Stimulated activated CD4-positive, alpha-beta T cell treated with anti-CD3 and anti-CD28 coated beads, Interleukin-1b, Interleukin-23, amount 100 ng/mL, for 4 hours (primary cell): Measurements from ENCODE around the gene HPN.
"Not testable (repeated sequence)": the region's sequence is repeated elsewhere in the genome, so short reads cannot be mapped to it uniquely, and the experiment has no call there.

Source experiments
- DNase-seq, 2 donors: peaks; one replicate each; pipeline ENCODE4 v3.0.0-alpha.2; 2020; ENCODE audit warnings: low read depth in 2 of 2

HPN gene

DNA sequence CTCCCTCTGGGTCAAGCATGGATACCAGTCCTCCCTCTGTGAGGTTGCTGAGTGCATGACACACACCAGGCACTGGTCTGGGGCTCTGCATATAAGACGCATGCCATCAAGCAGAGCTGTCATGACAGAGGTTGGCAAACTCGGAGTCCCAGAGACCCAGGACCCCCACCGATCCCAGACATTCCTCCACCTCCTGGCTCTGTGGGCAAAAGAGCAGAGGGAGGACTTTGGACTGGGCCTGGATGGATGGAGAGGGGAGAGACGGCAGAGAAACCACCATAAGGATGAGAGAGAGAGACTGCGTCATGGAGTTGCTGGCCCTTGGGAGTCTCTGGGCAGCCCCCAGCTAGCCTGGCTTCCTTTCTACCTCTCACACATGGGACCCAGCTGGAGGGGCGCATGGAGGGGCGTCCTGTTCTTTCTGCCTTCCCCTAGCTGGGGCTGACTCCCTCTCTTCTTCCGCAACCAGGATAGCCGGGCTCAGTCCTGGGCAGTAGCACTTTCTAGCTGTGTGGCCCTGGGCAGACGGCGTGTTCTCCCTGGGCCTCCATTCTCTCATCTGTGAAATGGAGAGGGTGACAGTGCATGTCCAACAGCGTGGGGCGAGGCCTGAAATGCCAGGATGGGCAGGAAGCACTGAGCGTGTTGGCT is 1.6 kb downstream of the HPN start:
- DNase-seq = no peak

DNA sequence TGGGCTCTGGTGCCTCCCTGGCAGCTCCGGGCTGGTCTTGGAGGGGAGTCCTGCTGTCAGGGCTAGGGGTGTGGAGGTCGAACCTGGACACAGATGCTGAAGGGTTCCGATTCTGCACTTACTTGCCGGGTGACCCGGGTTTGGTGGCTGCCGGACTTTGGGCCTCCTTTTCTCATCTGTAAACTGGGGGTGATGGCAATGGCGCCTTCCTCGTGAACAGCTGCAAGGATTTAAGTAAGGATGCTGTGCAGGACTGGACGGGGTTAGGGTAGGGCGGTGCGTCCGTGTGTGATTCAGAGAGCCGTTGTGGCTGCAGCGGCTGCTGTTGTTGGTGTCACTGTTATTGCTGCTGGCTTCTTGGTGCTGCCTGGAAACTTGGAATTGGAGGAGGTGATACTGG is 2.4 kb downstream of the HPN start:
- DNase-seq = no peak

DNA sequence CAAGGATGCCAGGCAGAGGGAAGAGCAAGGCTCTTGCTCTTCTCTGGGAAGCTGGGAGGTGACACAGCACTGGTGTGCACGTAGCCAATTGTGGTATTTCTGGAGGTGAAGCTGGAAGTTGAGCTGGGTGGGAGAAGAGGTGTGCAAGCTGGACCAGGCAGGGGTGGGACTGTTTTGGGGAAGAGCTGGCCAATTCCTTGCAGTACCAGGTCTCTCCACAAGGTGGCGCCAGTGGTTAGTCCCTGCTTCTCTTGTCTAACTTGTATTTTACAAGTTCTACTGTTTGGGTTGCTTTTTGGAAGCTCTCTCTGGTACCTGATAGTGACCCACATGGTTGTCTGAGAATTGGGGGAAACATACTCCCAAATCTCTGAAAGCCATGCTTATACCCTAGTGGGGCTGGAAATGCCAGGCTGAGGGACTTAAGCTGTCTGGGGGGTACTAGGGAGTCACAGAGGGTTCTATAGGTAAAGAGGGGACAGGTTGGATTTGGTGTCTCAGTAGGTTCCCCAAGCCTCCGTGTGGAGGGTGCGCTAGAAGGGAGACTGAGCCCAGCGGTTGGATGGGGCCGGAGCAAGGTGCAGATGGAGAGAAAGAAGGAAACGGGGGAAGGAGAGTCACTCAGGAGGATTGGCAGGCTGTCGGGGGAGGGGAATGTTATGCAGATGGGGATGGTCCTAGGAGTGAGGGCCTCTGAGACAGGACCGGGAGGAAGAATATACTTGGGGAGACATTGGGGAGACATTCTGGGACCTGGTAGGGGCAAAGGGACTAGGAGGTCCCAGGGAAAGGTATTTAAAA is 3.0 kb downstream of the HPN start:
- peak; percentile 53 to 56 for DNase-seq

DNA sequence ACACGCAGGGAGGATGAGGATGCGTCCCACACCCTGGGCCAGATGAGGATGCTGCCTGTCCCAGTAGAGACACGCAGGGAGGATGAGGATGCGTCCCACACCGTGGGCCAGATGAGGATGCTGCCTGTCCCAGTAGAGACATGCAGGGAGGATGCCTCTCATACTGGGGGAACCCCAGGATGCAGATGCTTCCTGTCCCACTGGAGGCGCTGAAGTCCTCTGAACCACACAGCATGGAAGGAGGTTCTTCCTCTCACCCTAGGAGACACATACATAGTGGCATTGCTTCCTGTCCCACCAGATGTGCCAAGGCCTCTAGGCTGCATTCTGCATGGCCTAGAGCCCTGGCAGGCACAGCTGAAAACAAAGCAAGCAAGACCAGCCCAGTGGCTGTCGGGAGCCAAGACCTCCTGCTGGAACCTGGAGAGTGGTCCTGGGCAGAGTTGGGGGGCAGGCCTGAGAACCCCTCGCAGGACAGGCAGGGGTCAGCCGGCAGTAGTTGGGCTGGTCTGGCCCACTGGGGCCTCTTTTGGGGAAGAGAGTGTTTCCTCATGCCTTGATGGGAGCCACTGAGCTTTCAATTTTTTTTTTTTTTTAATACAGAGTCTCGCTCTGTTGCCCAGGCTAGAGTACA is 4.3 kb downstream of the HPN start:
- DNase-seq = no peak

DNA sequence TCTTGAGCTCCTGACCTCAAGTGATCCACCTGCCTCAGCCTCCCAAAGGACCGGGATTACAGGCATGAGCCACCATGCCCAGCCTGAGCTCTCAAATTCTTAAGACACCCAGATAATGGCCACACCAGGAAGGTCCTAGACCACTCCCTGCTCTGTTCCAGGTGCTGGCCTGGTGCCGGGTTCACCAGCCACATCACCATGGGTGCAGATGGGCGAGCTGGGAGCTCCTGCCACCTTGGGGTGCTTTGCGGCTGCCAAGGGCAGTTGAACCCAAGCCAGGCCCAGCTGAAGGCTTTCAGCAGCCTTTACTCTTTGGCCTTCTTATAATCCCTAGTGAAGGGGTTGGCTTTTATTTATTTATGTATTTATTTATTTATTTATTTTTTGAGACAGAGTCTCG is 4.9 kb downstream of the HPN start:
- DNase-seq = no peak

DNA sequence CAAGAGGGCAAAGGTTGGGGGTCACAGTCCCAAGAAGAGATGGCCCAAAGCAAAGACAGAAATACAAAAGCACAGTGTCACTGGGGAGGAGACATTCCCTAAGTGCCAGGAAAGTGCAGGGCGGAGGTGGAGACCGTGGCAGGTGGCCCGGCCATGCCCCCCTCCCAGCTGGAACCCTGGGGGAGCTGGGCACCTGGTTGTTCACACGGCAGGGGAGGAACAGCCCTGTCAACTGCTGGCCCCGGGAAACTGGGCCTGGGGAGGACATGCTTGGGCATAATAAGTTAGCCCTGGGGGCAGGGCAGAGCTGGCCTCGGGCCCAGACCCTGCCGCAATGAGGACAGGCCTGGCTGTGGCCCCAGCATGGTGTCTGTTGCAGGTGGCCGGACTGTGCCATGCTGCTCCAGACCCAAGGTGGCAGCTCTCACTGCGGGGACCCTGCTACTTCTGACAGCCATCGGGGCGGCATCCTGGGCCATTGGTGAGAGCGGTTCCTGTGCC is 7.4 kb downstream of the HPN start:
- DNase-seq = no peak

DNA sequence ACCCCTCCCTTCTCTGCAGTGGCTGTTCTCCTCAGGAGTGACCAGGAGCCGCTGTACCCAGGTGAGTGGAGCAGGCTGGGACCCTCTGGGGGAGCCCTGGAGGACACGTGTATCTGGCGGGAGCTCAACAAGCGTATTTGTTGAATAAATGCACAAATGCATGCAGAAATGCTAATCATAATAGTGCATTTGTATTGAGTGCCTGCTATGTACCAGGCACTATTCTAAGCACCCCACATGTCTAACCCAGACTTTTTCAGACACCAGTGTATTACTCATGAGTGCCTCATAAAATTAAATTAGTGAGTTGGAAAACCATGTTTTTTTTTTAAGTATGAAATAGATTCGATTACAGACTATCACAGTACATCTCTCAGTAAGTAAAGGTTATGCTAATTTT is 7.9 kb downstream of the HPN start:
- DNase-seq = no peak

DNA sequence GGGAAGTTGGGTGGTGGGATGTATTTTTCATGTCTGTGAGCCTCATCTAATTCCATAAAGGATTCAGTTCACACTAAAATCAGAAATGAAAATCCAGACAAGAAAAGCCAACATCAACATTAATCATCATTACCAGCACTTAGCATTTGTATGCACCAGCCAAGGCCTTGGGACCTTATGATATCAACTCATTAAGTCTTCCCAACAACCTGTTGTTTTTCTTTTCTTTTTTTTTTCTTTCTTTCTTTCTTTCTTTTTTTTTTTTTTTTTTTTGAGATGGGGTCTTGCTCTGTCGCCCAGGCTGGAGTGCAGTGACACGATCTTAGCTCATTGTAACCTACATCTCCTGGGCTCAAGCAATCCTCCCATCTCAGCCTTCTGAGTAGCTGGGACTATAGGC is 9.1 kb downstream of the HPN start:
- DNase-seq = not testable (repeated sequence)

DNA sequence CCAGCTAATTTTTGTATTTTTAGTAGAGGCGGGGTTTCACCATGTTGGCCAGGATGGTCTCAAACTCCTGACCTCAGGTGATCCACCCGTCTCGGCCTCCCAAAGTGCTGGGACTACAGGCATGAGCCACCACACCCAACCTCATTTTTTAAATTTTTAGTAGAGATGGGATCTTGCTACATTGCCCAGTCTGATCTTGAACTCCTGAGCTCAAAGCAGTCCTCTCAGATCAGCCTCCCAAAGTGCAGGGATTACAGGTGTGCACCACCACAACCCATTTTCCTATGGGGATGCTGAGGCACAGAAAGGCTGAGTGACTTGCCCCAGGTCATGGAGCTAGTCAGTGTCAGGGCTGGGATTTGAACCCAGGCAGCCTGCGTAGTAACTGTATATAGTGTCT is 9.7 kb downstream of the HPN start:
- DNase-seq = not testable (repeated sequence)

DNA sequence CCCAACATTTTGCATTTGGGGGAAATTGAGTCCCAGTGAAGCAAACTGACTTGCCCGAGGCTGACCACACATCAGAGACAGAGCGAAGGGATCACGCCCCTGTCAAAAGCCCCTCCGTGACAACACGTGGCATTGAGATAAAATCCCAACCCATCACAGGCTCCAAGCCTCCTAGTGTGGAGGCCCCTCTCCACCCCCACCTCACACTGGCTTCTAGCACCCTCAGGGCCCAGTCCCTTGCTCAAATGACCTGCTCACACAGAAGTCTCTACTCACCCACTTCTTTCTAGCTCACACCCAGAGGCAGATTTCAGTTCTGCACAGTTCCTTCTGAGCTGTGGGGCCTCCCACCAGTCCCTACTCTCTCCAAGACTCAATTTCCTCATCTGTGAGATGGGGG is 10.3 kb downstream of the HPN start:
- DNase-seq = no peak

DNA sequence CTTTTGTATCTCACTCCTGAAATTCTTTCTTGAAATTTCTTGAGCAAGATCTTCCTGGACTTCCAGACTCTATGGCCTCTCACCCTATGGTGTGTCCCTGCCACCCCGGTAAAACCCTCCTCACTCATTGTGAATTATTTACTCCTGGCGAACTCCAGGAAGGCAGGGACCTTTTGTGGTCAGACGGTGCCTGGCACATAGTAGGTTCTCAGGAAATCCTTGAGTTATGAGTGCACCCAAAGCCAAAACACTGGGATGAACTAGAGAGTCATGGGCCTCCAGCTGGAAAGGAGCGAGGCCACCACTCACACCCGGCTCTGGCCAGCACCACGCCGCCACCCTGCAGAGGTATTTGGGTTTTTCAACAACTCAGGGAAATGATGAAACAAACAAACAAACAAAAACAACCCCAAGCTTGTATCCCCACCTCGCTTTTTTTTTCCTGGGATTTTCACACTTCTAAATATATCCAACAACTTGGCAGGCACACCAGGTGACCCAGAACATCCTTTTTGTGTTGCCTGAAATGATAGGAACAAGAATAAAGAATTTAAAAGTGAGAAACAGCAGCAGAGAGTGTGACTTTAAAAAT is 11.2 kb downstream of the HPN start:
- no peak for DNase-seq

DNA sequence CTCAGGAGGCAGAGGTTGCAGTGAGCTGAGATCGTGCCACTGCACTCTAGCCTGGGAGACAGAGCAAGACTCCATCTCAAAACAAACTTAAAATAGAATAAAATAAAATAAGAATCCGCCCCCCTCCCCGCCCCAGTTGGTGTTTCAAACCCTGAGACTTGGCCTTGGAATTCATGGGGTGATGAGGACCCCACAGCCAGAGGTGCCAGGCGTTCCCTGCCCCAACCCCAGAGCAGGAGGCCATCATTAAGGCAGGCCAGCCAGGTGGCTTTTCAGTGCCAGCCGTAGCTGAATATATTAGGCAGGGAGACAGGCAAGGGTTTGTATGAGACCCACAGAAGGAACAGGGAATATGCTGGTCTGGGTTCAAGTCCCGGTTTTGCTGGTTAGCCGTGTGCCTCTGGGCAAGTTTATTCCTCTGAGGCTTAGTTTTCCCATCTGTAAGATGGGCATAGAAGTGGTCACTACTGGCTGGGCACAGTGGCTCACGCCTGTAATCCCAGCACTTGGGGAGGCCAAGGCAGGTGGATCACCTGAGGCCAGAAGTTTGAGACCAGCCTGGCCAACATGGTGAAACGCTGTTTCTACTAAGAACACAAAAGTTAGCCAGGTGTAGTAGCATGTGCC is 12.3 kb downstream of the HPN start:
- no peak for DNase-seq

DNA sequence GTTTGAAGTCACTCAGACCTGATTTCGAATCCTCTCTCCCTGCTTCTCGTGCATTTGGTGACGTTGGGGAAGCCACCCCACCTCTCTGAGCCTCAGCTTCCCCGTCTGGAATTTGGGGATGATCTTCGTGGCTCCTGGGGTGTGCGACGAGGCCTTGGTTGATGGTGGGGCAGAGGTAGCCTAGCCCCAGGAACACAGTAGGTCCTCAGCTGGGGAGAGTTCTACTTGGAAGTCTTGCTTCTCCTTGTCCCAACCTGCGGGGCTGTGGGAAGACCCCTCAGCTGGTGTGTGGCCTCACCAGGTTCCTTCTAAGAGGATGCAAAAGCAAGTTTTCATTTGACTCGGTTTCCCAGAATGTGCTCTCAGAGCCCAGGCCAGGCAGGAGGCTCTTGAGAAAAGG is 13.1 kb downstream of the HPN start:
- no peak for DNase-seq

DNA sequence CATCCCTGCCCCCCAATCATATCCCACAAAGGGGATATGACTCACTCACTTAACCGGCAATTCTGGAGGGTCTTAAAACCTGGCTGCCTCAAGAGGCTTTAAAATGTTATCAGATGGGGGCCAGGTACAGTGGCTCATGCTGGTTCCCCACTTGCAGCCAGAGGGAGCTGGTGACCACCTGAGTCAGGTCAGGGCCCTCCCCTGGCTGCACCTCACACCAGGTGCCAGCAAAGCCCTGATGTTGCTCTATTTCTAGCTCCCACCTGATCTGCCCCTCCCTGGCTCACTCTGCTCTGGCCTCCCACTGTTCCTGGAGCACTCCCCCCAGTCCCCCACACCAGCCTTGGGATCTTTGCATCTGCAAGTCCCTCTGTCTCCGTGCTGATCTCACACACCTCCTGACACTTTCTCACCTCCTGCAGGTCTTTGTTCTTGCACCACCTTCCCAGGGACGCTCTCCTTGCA is 14.2 kb downstream of the HPN start:
- no peak for DNase-seq

DNA sequence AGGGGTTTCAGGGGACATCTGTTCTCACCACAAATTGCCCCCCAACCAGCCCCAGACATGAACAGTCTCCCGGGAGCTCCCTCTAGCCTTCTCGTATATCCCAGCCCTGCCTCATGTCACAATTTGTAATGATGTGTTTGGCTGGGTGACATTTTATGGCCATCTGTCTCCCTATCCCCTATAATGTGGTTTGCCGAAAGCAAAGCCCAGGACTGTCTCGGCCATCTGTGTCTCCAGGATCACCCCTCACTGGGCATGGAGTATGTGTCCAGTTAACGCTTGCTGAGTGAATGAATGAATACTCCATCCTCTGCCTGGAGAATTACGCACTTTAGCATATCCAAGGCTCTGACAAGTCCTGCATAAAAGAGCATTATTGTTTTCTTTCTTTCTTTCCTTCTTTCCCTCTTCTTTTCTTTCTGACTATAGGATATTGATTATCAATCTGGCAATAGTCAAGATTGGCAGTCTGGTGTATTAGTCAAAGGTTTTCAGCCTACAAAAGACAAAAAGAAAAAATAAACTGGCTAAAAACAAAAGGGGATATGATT is 15.1 kb downstream of the HPN start:
- no peak for DNase-seq

DNA sequence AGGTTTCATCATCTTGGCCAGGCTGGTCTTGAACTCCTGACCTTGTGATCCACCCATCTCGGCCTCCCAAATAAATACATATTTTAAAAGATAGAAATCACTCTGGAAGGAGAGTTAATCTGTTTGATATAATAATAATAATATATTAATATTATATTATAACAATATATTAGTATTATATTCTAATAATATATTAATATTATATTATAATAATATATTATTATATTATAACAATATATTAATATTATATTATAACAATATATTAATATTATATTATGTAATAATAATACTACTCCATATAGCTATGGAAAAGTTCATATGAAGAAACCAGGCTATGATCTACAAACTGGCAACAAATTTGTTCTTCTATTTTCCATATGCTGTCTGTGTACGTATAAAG is 16.8 kb downstream of the HPN start:
- no peak for DNase-seq

DNA sequence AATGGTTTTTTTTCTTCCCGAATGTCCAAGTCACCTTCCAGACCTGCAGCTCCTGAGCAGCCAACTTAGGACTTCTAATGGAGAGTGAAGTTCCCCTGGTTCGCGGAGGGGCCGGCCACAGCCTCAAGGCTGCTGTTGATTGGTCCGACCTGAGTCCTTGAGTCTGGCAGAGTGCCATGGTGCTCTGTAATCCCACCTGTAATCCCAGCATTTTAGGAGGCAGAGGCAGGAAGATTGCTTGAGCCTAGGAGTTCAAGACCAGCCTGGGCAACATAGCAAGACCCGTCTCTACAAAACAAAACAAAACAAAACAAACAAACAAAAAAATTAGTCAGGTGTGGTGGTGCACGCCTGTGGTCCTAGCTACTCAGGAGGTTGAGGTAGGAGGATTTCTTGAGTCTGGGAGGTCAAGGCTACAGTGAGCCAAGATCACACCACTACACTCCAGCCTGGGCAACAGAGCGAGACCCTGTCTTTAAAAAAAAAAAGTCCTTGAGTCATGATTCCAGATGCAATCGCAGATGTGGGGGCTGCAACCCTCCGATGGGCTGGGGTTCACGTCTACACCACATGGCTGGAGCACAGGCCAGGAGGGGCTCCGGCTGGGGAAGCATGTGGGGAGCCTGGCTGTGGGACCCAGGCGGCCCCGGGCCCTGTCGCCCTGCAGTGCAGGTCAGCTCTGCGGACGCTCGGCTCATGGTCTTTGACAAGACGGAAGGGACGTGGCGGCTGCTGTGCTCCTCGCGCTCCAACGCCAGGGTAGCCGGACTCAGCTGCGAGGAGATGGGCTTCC is 17.7 kb downstream of the HPN start:
- no peak for DNase-seq

DNA sequence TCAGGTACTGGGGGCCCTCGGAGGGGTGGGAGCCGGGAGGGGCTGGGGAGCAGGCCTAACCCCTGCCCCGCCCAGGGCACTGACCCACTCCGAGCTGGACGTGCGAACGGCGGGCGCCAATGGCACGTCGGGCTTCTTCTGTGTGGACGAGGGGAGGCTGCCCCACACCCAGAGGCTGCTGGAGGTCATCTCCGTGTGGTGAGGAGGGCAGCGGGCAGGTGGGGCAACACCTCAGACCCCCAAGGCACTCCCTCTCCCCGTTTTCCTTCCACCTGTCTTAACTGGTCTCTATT is 18.2 kb downstream of the HPN start:
- DNase-seq = no peak

DNA sequence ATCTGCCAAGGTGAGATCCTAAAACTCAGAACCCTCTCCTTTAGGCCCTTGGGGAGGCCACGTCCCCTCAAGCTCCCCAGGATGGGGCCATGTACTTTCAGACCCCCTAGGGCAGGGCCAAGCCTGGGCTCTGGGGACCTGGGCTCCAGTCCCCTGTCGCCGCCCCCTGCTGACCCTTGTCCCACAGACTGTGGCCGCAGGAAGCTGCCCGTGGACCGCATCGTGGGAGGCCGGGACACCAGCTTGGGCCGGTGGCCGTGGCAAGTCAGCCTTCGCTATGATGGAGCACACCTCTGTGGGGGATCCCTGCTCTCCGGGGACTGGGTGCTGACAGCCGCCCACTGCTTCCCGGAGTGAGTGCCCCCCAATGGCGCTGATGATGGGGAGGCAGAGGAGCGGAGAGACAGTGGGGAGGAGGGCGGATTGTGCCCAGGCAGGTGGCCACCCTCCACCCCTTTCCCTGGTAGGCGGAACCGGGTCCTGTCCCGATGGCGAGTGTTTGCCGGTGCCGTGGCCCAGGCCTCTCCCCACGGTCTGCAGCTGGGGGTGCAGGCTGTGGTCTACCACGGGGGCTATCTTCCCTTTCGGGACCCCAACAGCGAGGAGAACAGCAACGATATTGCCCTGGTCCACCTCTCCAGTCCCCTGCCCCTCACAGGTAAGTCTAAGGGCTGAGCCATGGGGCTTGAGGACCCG is 18.8 kb downstream of the HPN start:
- DNase-seq = no peak

DNA sequence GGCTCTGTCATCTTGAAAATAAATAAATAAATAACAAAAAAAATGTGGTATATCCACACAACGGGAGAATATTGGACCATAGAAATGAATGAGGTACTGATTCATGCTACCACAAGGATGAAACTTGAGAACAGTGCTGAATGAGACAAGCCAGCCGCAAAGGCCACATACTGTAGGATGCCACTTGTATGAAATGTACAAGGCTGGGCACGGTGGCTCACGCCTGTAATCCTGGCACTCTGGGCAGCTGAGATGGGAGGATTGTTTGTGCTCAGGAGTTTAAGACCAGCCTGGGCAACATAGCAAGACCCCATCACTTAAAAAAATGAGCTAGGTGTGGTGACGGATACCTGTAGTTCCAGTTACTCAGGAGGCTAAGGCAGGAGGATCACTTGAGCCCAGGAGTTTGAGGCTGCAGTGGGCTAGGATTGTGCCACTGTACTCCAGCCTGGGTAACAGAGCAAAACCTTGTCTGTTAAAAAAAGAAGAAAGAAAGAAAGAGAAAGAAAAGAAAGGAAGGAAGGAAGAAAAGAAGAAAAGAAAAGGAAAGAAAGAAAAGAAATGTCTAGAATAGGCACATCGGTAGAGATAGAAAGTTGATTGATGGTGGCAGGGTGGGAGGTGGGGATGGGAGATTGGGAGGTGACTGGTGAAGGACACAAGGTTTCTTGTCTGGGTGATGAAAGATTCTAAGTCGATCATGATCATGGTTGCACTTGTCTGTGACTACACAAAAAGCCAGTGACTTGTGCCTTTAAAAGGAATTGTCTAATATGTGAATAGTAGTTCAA is 20.3 kb downstream of the HPN start:
- no peak for DNase-seq
